Measurements from ENCODE around the gene ZNRF2.
A peak's percentile ranks its signal among the peaks of the same experiment; 100 is the strongest.
"Not testable (repeated sequence)": the region's sequence is repeated elsewhere in the genome, so short reads cannot be mapped to it uniquely, and the experiment has no call there.

ZNRF2 gene

DNA sequence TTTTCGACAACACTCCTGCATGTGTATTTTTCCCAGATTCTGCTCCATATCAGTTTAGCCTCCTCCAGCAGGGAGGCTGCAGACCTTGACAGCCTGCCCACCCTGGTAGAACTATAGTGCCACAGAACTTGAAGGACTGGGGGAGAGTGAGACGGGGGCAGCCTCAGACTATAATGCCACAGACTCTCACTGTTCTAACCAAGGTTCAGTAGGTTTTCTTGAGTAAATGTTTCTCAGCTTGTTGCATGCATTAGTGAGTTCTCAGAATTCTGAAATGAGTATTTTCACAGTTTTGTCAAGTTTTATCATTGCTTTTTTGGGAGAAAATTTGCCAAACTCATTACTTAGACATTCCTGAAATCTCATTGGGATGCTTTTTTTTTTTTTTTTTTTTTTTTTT is 95.9 kb downstream of the ZNRF2 start:
- no peak for DNase-seq (ENCODE audit: extremely low read depth, low read depth)
- no peak for TF ChIP-seq CTCF (IDR thresholded peaks at IDR 0.05; ENCODE audit: low read depth, low read length)

DNA sequence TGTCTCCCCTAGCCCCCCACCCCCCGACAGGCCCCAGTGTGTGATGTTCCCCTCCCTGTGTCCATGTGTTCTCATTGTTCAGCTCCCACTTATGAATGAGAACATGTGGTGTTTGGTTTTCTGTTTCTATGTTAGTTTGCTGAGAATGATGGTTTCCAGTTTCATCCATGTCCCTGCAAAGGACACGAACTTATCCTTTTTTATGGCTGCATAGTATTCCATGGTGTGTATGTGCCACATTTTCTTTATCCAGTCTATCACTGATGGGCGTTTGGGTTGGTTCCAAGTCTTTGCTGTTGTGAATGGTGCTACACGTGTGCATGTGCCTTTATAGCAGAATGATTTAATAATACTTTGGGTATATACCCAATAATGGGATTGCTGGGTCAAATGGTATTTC is 96.4 kb downstream of the ZNRF2 start:
- DNase-seq (ENCODE audit: extremely low read depth, low read depth) = not testable (repeated sequence)

DNA sequence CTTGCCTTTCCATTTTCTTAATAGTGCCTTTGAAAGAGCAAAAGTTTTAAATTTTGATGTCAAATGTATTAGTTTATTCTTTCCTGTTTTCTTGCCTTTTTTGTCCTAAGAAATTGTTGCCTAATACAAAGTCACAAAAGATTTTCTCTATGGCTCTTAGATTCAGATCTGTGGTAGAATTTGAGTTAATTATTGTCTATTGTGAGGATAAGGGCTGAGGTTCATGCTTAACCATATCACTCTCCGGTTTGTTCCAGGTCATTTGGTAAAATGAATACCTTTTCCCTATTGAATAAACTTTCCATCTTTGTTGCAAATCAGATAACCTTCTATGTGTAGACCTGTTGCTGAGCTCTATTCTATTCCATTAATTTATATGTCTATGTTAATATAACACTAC is 98.2 kb downstream of the ZNRF2 start:
- TF ChIP-seq CTCF (IDR thresholded peaks at IDR 0.05; ENCODE audit: low read depth, low read length) = no peak
- DNase-seq (ENCODE audit: extremely low read depth, low read depth) = no peak

GRCh38 chr7:30389791-30390190 is 105.4 kb downstream of the ZNRF2 start:
- DNase-seq (ENCODE audit: extremely low read depth, low read depth) = no peak

DNA sequence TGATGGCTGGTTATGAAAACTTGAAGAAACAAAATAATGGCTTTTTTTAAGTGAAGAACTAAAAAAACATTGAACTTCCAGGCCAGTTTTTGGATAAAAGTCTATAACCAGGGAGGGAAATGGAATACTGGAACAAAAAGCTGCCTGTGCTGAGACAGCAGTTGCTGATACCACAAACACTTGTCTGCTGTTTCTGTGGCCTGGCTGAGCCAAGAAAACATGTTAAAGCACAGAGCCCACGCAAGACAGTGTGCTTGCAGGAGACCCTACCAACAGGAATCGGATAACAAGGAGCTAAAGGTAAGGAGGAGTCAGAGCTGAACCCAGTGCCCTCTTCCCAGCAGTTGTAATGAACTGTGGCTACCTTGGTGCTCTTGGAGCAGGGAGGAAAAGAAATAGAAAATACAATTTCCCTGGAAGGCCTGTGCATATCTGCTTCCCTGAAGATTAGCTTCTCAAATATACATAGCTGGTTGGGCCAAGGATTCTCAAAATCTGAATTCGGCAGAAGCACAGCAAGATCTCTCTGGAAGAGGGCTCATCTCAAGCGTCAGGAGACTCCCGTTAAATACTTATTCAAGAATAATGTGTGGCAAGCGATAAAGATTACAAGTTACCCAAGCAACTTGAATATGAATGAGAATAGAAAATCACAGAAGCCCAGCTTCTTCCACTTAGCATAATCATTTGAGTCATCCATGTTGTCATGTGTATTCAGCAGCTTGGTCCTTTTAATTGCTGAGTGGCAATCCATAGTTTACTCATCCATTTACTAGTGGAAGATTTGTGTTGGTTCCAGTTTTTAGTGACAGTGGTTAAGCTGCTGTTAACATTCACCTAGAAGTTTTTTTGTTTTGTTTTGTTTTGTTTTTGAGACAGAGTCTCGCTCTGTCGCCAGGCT is 106.6 kb downstream of the ZNRF2 start:
- DNase-seq (ENCODE audit: extremely low read depth, low read depth) = no peak
- TF ChIP-seq CTCF (IDR thresholded peaks at IDR 0.05; ENCODE audit: low read depth, low read length) = no peak

More at GRCh38 chr7:30389791-30390190, 105.4 kb downstream of the ZNRF2 start:
- TF ChIP-seq CTCF (IDR thresholded peaks at IDR 0.05; ENCODE audit: low read depth, low read length) = no peak

- DNase-seq (ENCODE audit: extremely low read depth, low read depth) = no peak
- no peak for TF ChIP-seq CTCF (IDR thresholded peaks at IDR 0.05; ENCODE audit: low read depth, low read length)
These were observed 107.4 kb downstream of the ZNRF2 start for GRCh38 chr7:30391806-30392205.

- TF ChIP-seq CTCF (IDR thresholded peaks at IDR 0.05; ENCODE audit: low read depth, low read length) = no peak
- no peak for DNase-seq (ENCODE audit: extremely low read depth, low read depth)
These were observed 111.3 kb downstream of the ZNRF2 start for GRCh38 chr7:30395676-30396075.

GRCh38 chr7:30396389-30396788 is 112.0 kb downstream of the ZNRF2 start:
- DNase-seq (ENCODE audit: extremely low read depth, low read depth) = no peak
- peak; percentile 13 for TF ChIP-seq CTCF (IDR thresholded peaks at IDR 0.05; ENCODE audit: low read depth, low read length)

Data from AG09319 (cell line).